ENCODE measurements around the gene CDC23.

The CDC23 gene

DNA sequence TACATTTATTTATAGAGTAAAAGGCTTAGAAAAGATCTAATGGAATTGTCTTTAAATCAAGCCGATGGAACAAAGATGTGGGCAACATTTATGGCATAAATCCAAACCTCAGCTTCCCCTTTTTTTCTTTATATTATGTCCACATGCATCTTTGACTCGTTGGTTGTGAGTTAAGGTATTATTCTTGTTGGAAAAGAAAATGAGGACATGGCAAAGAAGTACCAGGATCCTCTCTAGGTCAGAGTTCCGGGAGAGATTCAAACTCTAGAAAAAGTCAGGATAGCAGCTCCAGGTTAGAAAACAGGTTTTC is 73.4 kb downstream of the CDC23 start:
- DNase-seq, result no peak

GRCh38 chr5:138138949-138139780 is 74.0 kb downstream of the CDC23 start, which contains the start of gene NME5:
NME5 (minus strand) TSS chr5:138139428; CDS start chr5:138138780, 648 bp downstream.
- DNase-seq, result peak; percentile 72

All from COR-L47 (cell line).